Heart left ventricle (tissue), 13 donors: ENCODE data around the gene ISG15.

Experiments used
- CTCF ChIP-seq, 12 donors: fragments of 200-600 bp; sonication (generic) in 4 of 12; IDR thresholded peaks; one replicate each; pipeline versions ENCODE4 v1.5.0 to v1.8.0; 2018 to 2022; ENCODE audit warnings: antibody characterized with exemption in 12 of 12, mild to moderate bottlenecking in 5 of 12
- POLR2A ChIP-seq, 2 donors: fragments of 450-650 bp; IDR thresholded peaks; one replicate each; pipeline ENCODE4 v1.6.1; 2017; ENCODE audit warnings: antibody characterized with exemption in 2 of 2, mild to moderate bottlenecking in 2 of 2, moderate library complexity in 2 of 2
- donor health status: ischemic (EF 13 %, LVEDD 7.1; RV severe dilation, severe dysfunction).
- donor health status: DM: no; HTN: yes; CAD: no.
- donor health status: DM: no; HTN: no; CAD: no.
- donor health status: ischemic (EF 25% LVEDD 6.9; RV normal size, moderate dysfunction).
- donor health status: ischemic (EF 25% LVEDD 5.7; RV mildly dilated, moderate dysfunction).
- donor health status: ischemic (EF 35%, LVEDD 5.7; RV mildly dilated, moderate dysfunction).
- donor health status: nonischemic (EF 11% LVEDD 7.7; RV severe dilation, severe dysfunction).
- donor health status: DM: yes; HTN: yes; CAD: no.
- donor health status: PGD.
- donor health status: ischemic (EF 29% LVEDD 5.4; RV normal size, mild dysfunction).
- donor health status: nonischemic (EF 23%, LVEDD 6.1; RV moderate dilation, normal function).

- no peak for TF ChIP-seq POLR2A (IDR thresholded peaks at IDR 0.05)
- no peak for TF ChIP-seq CTCF (IDR thresholded peaks at IDR 0.05)
Observed at GRCh38 chr1:996851-997712, 16.2 kb upstream of the ISG15 start.
